Astrocyte of the cerebellum (primary cell): ENCODE data around the gene CDS2.

Experiments used
- DNase-seq: peaks from one replicate; pipeline ENCODE4 v3.0.0-alpha.2; 2011; ENCODE audit warnings: low read depth
- H3K4me3 ChIP-seq: 2 replicates; pipeline ENCODE4 v1.5.1; 2011; ENCODE audit warnings: mild to moderate bottlenecking, low read depth, low read length, moderate library complexity
- CTCF ChIP-seq: IDR thresholded peaks from 2 replicates; pipeline ENCODE4 v1.5.1; 2012; ENCODE audit warnings: low read length, low read depth, moderate library complexity, mild to moderate bottlenecking; ENCODE audit errors: missing control alignments
- in situ Hi-C: cut with HindIII; loops from 2 replicates; pipeline ENCODE4 v1.10.0; 2017; ENCODE audit warnings: low sequenced_read_pairs

Gene CDS2

GRCh38 chr20:5182615-5183254, 55.9 kb downstream of the CDS2 start:
- in situ Hi-C loops, result no loop called here
- H3K4me3 ChIP-seq, result no peak overlapping the region
- TF ChIP-seq CTCF, result no peak
- DNase-seq, result no peak

- in situ Hi-C loops, result no loop called here
- TF ChIP-seq CTCF, result no peak
- DNase-seq, result no peak
- H3K4me3 ChIP-seq, result no peak overlapping the region
Observed at GRCh38 chr20:5183731-5184474, 57.1 kb downstream of the CDS2 start.

GRCh38 chr20:5184684-5185083, 57.9 kb downstream of the CDS2 start:
- no peak overlapping the region for H3K4me3 ChIP-seq
- TF ChIP-seq CTCF, result no peak
- in situ Hi-C loops, result no loop called here
- DNase-seq, result no peak

- DNase-seq, result no peak
- no peak for TF ChIP-seq CTCF
- in situ Hi-C loops, result no loop called here
- H3K4me3 ChIP-seq, result no peak overlapping the region
Observed at GRCh38 chr20:5187122-5187521, 60.3 kb downstream of the CDS2 start.

DNA sequence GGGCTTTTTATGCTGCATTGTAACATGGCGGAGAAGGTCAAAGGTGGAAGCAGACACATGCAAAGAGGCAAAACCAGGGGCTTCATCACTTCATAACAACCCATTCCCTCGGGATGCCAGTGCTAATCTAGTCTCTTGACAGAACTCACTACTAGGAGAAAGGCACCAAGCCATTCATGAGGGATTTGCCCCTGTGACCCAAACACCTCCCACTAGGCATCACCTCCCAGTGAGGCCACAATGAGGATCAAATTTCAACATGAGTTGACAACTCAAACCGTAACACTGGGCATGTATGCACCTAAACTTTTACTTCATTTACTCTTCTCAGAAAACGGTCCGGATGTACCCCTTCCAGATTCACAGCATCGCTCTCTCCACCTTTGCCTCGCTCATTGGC, 61.9 kb downstream of the CDS2 start:
- H3K4me3 ChIP-seq, result no peak overlapping the region
- no peak for TF ChIP-seq CTCF
- in situ Hi-C loops, result no loop called here
- DNase-seq, result no peak

DNA sequence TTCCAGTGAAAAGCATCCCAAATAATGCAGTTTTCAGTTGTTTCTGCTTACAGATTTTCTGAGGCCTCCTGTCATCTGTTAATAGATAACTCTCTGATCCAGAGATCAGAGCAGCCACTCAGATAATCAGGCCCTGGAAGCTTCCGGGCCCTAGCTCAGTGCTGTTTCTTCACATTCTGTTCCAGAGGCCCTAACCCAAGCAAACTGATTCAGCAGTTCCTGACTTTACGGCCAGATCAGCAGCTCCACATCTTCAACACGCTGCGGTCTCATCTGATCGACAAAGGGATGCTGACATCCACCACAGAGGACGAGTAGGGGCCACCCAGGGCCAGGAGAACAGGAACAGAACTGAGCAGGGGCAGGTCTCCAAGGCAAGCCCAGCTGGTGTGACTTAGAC, 63.1 kb downstream of the CDS2 start:
- H3K4me3 ChIP-seq, result no peak overlapping the region
- TF ChIP-seq CTCF, result no peak
- DNase-seq, result no peak
- in situ Hi-C loops, result no loop called here
